Activated CD8-positive, alpha-beta memory T cell treated with anti-CD3 and anti-CD28 coated beads, Interleukin-2, amount 10 ng/mL, durations not matched to agents 7 days and 5 days (primary cell): Measurements from ENCODE around the gene MYH13. TPM values are rescaled to one million over a fixed set of nuclear protein-coding genes. Genes with fewer than 3 reads are reported as not detected.

ENCODE experiments used
- total RNA-seq, 2 experiments: library from RNA; stranded (reverse); gene quantifications; one replicate each; pipeline ENCODE4 v1.2.3, GENCODE V29; 2021

Gene MYH13
- total RNA-seq, 2 experiments from 2014 or later: not detected

Other genes starting within 250 kb of the MYH13 start
- gene GAS7, start 174.4 kb downstream of the MYH13 start, total RNA-seq: 1 to 10 TPM in 1 of 2 experiments, under 1 TPM in 1; 0.53 to 2.1 TPM
- not detected for gene MYH8, start 48.9 kb upstream of the MYH13 start, total RNA-seq
- not detected for gene MYH4, start 96.6 kb upstream of the MYH13 start, total RNA-seq
- gene MYH1, start 145.5 kb upstream of the MYH13 start, total RNA-seq: not detected
- not detected for gene MYH2, start 176.7 kb upstream of the MYH13 start, total RNA-seq